ENCODE measurements around the gene RAPGEF1. TPM values are rescaled to one million over a fixed set of nuclear protein-coding genes. Genes with fewer than 3 reads are reported as not detected.
A peak's percentile ranks its signal among the peaks of the same experiment; 100 is the strongest.

Gene RAPGEF1
- total RNA-seq, 1 donor from 2014 or later = 144 TPM

DNA sequence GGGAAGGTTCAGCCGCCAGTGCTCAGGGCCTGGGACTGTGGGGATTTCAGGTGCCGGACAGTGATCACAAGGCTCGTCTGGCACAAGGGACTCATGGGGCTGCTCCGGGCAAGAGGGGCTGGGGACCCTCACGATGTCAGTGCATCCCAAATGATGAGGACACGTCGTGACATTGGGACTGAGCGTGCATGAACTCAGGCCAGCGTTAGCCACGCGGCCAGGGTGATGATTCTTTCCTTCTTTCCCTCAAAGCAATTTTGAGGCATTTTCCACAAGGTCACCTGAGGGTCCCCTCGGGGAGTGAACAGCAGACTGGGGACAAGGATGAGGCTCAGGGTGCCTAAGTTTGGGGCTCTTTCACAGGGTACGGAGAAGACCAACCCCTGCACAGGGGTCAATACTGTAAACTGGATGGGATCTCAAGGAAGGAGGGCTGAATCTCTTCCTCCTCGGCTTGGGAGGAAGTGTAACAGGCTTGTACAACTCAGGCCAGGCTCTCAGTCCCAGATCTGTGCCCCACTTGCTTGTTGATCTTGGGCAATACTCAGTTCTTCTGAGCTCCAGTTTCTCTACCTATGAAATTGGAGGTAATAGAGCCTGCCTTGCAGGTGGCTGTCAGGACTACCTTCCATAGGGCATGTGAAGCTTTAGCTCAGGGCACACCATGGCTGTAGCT, 116.1 kb downstream of the RAPGEF1 start:
- H3K9me3 ChIP-seq = no peaks in the 10 kb centered on the region
- no peak for DNase-seq
- no peaks in the 10 kb centered on the region for H3K27me3 ChIP-seq
- no peak for ATAC-seq
- intact Hi-C loops (cut with DNase I) = no loop called here
- no peak overlapping the region for H3K4me3 ChIP-seq
- TF ChIP-seq, protein P1, sequence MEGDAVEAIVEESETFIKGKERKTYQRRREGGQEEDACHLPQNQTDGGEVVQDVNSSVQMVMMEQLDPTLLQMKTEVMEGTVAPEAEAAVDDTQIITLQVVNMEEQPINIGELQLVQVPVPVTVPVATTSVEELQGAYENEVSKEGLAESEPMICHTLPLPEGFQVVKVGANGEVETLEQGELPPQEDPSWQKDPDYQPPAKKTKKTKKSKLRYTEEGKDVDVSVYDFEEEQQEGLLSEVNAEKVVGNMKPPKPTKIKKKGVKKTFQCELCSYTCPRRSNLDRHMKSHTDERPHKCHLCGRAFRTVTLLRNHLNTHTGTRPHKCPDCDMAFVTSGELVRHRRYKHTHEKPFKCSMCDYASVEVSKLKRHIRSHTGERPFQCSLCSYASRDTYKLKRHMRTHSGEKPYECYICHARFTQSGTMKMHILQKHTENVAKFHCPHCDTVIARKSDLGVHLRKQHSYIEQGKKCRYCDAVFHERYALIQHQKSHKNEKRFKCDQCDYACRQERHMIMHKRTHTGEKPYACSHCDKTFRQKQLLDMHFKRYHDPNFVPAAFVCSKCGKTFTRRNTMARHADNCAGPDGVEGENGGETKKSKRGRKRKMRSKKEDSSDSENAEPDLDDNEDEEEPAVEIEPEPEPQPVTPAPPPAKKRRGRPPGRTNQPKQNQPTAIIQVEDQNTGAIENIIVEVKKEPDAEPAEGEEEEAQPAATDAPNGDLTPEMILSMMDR (IDR thresholded peaks at IDR 0.05) = no peak
- peaks cover 89% of the 10 kb centered on the region for H3K36me3 ChIP-seq
- H3K4me1 ChIP-seq = peaks cover 21% of the 10 kb centered on the region
- H3K27ac ChIP-seq = no peak overlapping the region

DNA sequence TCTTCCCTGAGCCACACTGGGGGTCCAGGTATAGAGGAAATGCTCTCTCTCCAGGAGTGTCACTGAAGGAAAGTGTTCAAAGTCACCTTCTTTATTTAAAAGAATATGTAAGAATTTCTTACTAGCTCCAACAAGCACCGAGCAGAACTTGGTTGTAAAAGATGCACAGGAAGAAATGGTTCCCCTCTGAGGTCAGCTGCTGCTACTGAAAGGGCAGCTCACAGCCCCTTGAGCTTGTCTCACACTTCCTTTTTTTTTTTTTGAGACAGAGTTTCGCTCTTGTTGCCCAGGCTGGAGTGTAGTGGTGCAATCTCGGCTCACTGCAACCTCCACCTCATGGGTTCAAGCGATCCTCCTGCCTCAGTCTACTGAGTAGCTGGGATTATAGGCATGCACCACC, 117.4 kb downstream of the RAPGEF1 start:
- Histone ChIP-seq H3K27me3 (no peaks in the 10 kb centered on the region), H3K9me3 (no peaks in the 10 kb centered on the region), H3K4me1 (peaks cover 18% of the 10 kb centered on the region), H3K4me3 (no peak overlapping the region), H3K36me3 (peaks cover 89% of the 10 kb centered on the region), H3K27ac (no peak overlapping the region)
- peak; percentile 33 for ATAC-seq
- no peak for DNase-seq
- TF ChIP-seq, protein P1 (IDR thresholded peaks at IDR 0.05) = no peak
- intact Hi-C loops (cut with DNase I) = no loop called here

DNA sequence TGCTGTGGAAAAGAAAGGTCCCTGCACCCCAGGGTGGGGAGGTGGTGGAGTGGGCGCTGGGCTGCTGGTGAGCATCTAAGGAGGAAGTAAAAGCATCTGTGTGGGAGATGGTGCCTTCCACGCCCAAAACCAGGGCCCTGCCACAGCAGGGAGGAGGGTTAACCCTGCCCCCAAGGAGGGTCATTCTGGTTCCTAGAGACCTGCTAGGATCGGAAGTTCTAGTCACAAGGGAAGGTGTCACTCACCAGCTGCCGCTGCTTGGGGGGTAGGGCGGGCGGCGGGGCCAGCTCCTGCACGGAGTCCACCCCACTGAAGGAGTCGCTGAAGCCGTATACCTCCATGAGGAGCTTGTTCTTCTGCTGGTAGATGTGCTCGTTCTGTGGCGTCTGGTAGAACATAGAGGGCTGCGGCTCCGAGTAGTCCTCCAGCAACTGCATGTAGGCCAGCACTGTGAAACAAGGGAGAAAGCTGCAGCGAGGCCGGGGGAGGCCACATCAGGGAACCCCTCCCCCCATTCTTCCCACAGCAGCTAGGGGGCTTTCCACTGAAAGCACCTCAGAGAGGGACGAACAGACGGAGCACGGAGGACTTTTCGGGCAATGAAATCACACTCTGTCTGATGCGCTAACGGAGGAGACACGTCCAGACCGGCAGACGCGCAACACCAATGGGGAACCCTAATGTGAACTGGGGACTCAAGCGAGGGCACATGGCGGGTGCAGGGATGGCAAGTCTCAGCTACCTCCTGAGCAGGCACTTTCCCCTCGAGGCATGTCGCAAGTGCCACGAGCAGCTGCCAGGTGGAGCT, 118.1 kb downstream of the RAPGEF1 start:
- H3K4me1 ChIP-seq = peaks cover 14% of the 10 kb centered on the region
- TF ChIP-seq, protein P1 (IDR thresholded peaks at IDR 0.05) = no peak
- H3K27ac ChIP-seq = no peak overlapping the region
- intact Hi-C loops (cut with DNase I) = no loop called here
- no peak overlapping the region for H3K4me3 ChIP-seq
- H3K36me3 ChIP-seq = peaks cover 93% of the 10 kb centered on the region
- DNase-seq (peak; percentile 81), ATAC-seq (peak; percentile 84)
- H3K27me3 ChIP-seq = no peaks in the 10 kb centered on the region
- H3K9me3 ChIP-seq = no peaks in the 10 kb centered on the region

DNA sequence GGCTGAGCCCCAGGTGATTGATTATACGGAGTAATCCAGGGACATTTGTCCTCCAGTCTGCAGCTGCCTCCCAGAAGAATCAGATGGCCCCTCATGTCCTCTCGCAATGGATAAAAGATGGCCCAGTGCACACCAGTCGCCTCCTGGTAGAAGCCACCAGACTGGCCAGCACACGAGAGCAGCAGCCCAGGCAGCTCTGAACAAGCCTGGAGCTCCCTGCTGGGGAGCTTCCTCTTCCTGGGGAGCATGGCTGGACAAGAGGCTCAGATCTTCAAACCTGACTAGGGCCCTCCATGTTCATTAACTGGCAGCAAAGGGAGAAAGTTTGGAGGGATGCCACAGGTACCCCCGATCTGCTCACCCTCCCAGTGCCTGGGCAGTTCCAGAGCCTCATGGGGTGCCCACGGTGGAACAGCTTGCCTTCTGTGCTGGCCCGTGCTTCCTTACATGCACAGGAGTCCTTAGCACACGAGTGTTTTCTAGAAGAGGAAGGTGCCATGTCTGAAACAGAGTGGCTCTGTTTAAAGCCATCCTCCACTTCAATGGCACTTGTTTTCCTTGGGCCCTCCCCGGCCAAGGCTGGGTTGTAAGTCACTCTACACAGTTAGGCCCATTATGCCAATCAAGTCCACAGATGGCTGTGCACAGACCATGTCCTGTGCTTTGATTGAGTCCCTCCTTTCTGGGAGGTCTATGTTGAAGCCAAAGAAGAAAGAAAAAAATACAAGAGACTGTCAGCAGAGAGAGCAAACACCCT, 118.9 kb downstream of the RAPGEF1 start:
- H3K4me1 ChIP-seq = peaks cover 14% of the 10 kb centered on the region
- H3K4me3 ChIP-seq = no peak overlapping the region
- peak overlapping the region; percentile 42 for H3K27ac ChIP-seq
- no peaks in the 10 kb centered on the region for H3K9me3 ChIP-seq
- ATAC-seq (no peak), DNase-seq (no peak)
- TF ChIP-seq, protein P1 (IDR thresholded peaks at IDR 0.05) = no peak
- intact Hi-C loops (cut with DNase I) = no loop called here
- peaks cover 96% of the 10 kb centered on the region for H3K36me3 ChIP-seq
- H3K27me3 ChIP-seq = no peaks in the 10 kb centered on the region

DNA sequence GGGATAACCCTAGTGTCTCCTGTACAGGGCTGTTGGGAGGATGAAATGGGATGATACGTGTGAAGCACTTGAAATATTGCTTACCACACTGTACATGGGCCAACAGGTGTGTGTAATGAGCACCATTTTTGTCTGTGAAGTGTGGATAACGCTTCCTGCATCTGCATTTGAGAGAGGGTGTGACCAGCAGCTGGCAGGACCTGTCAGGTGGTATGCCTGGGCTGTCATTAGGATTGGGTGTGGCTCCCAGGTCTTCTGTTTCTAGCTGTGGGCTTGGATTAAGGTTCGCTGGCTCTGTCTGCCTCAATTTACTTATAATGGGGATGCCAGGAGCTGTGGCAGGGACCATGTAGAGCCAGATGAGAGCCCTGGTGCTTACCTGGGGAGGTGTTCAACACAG, 120.2 kb downstream of the RAPGEF1 start:
- Histone ChIP-seq H3K27me3 (no peaks in the 10 kb centered on the region), H3K9me3 (no peaks in the 10 kb centered on the region), H3K27ac (no peak overlapping the region), H3K4me3 (no peak overlapping the region), H3K4me1 (peaks cover 14% of the 10 kb centered on the region), H3K36me3 (peaks cover 96% of the 10 kb centered on the region)
- ATAC-seq = no peak
- DNase-seq = no peak
- TF ChIP-seq, protein P1 (IDR thresholded peaks at IDR 0.05) = no peak
- intact Hi-C loops (cut with DNase I) = no loop called here

Data from upper lobe of right lung (tissue), 1 donor.